Measurements from ENCODE around the gene UBR2. TPM values are rescaled to one million over a fixed set of nuclear protein-coding genes. Genes with fewer than 3 reads are reported as not detected.

UBR2 gene
- total and polyA plus RNA-seq, 9 of the 15 experiments (the other 6 are each of a cell fraction or from before 2014, with no cell fraction given), result 9.1 to 38.9 (median 23.4) TPM

- TF ChIP-seq CHAMP1 (IDR thresholded peaks at IDR 0.05) (no peak), ZFP91 (CRISPR knock-in tag; IDR thresholded peaks at IDR 0.05) (peak; percentile 73; the same call in 1 of the 2 replicates), EWSR1 (IDR thresholded peaks at IDR 0.05; ENCODE audit: borderline replicate concordance, low read depth, partially characterized antibody) (no peak), E2F1 (CRISPR knock-in tag; IDR thresholded peaks at IDR 0.05) (no peak), SRSF9 (IDR thresholded peaks at IDR 0.05; ENCODE audit: borderline replicate concordance, low read depth, low read length) (no peak), CTCFL (IDR thresholded peaks at IDR 0.05; ENCODE audit: borderline replicate concordance, insufficient read depth, low read depth, low read length, poor library complexity, severe bottlenecking) (no peak), ZHX1 (conservative IDR thresholded peaks at IDR 0.05; ENCODE audit: low read length) (no peak), ZBTB8A (IDR thresholded peaks at IDR 0.05; ENCODE audit: partially characterized antibody) (no peak), ZNF121 (CRISPR knock-in tag; conservative IDR thresholded peaks at IDR 0.05) (no peak), LARP7 (IDR thresholded peaks at IDR 0.05) (no peak), SP2 (IDR thresholded peaks at IDR 0.05; ENCODE audit: extremely low read depth, low read depth, low read length, poor library complexity, severe bottlenecking) (no peak), U2AF2 (optimal IDR thresholded peaks at IDR 0.05; ENCODE audit: low read depth, low read length) (no peak), HMGN3 (IDR thresholded peaks at IDR 0.05; ENCODE audit: borderline replicate concordance, extremely low read depth, insufficient read length, low read depth, low read length) (no peak), CEBPB (tag; IDR thresholded peaks at IDR 0.05) (no peak)
Observed at GRCh38 chr6:42704251-42704936, 140.6 kb downstream of the UBR2 start (continued).
